ENCODE data around the gene EML4.

DNA sequence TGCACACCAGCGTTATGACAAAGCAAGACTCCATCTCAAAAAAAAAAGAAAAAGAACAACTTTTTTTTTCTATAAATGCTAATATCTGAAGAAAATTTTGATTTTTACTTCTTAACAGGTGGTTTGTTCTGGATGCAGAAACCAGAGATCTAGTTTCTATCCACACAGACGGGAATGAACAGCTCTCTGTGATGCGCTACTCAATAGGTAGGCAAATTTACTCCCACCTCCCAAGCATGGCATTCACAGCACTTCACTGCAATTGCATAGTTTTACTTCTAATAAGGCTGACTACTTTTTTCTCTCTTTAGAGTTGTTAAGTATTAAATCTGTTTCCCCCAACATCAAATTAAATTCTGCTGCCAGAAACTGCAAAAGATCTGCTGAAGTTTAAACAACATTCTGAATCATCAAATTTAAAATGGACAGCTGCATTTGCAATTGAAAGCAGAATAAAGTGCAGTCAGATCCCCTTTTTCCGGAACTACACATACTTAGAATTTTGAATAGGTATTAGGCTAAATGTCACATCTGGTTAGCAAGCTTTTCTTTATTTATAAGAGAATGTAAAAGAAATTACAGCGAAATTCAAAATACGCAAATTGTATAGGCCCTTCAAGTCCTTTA, 146.8 kb downstream of the EML4 start:
- TF ChIP-seq, protein P1, sequence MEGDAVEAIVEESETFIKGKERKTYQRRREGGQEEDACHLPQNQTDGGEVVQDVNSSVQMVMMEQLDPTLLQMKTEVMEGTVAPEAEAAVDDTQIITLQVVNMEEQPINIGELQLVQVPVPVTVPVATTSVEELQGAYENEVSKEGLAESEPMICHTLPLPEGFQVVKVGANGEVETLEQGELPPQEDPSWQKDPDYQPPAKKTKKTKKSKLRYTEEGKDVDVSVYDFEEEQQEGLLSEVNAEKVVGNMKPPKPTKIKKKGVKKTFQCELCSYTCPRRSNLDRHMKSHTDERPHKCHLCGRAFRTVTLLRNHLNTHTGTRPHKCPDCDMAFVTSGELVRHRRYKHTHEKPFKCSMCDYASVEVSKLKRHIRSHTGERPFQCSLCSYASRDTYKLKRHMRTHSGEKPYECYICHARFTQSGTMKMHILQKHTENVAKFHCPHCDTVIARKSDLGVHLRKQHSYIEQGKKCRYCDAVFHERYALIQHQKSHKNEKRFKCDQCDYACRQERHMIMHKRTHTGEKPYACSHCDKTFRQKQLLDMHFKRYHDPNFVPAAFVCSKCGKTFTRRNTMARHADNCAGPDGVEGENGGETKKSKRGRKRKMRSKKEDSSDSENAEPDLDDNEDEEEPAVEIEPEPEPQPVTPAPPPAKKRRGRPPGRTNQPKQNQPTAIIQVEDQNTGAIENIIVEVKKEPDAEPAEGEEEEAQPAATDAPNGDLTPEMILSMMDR (IDR thresholded peaks at IDR 0.05; ENCODE audit: borderline replicate concordance, extremely low read depth, low read length, poor library complexity, severe bottlenecking) = no peak
- TF ChIP-seq EZH2 (IDR thresholded peaks at IDR 0.05; ENCODE audit: borderline replicate concordance, low read depth, low read length, severe bottlenecking) = no peak
